Mesothelial cell of epicardium (in vitro differentiated cells): ENCODE results near the gene UBE2G2. TPM values are rescaled to one million over a fixed set of nuclear protein-coding genes. Genes with fewer than 3 reads are reported as not detected.
A peak's percentile ranks its signal among the peaks of the same experiment; 100 is the strongest.

Source experiments
- DNase-seq, 2 experiments: peaks; one replicate each; pipeline ENCODE4 v3.0.0; 2021; ENCODE audit warnings: low spot score in 2 of 2; ENCODE audit not compliant: unreplicated experiment in 2 of 2
- H3K27ac Mint-ChIP-seq: 2 replicates; pipeline ENCODE4 v1.8.0; 2021; ENCODE audit warnings: mixed read lengths
- H3K27me3 Mint-ChIP-seq: 2 replicates; pipeline ENCODE4 v1.8.0; 2021; ENCODE audit warnings: low read depth, mixed read lengths
- H3K36me3 Mint-ChIP-seq: 2 replicates; pipeline ENCODE4 v1.8.0; 2021; ENCODE audit warnings: mixed read lengths
- H3K4me1 Mint-ChIP-seq: 2 replicates; pipeline ENCODE4 v1.8.0; 2021; ENCODE audit warnings: mixed read lengths
- H3K4me3 Mint-ChIP-seq: 2 replicates; pipeline ENCODE4 v1.8.0; 2021; ENCODE audit warnings: mild to moderate bottlenecking, moderate library complexity, mixed read lengths
- H3K9me3 Mint-ChIP-seq: 2 replicates; pipeline ENCODE4 v1.8.0; 2021; ENCODE audit warnings: mixed read lengths
- CTCF ChIP-seq: fragments of 200-600 bp; sonication (generic); IDR thresholded peaks from one replicate; pipeline ENCODE4 v1.5.0; 2021; ENCODE audit warnings: antibody characterized with exemption; ENCODE audit not compliant: unreplicated experiment
- total RNA-seq: library from RNA; stranded (reverse); gene quantifications from 3 replicates; pipeline ENCODE4 v1.2.1, GENCODE V29; 2021

UBE2G2 gene
- total RNA-seq, 1 donor from 2014 or later: 95.4 TPM

GRCh38 chr21:44837537-44837936 is 35.9 kb upstream of the UBE2G2 start:
- DNase-seq: no peak
- Mint-ChIP-seq H3K27me3 (peaks cover 8% of the 10 kb centered on the region), H3K27ac (no peak overlapping the region), H3K9me3 (no peaks in the 10 kb centered on the region), H3K4me3 (no peak overlapping the region), H3K36me3 (no peaks in the 10 kb centered on the region), H3K4me1 (peaks cover 4% of the 10 kb centered on the region)
- no peak for TF ChIP-seq CTCF

GRCh38 chr21:44836666-44837471 is 35.2 kb upstream of the UBE2G2 start:
- no peaks in the 10 kb centered on the region for H3K9me3 Mint-ChIP-seq
- no peak for TF ChIP-seq CTCF
- H3K27ac Mint-ChIP-seq: no peak overlapping the region
- H3K4me1 Mint-ChIP-seq: peaks cover 4% of the 10 kb centered on the region
- H3K27me3 Mint-ChIP-seq: peaks cover 6% of the 10 kb centered on the region
- no peaks in the 10 kb centered on the region for H3K36me3 Mint-ChIP-seq
- H3K4me3 Mint-ChIP-seq: no peak overlapping the region
- peak in 1 of 2 experiments; percentile 55 for DNase-seq

GRCh38 chr21:44836349-44836665 is 34.7 kb upstream of the UBE2G2 start:
- Mint-ChIP-seq H3K36me3 (no peaks in the 10 kb centered on the region), H3K4me1 (peaks cover 6% of the 10 kb centered on the region), H3K27ac (no peak overlapping the region), H3K27me3 (peaks cover 2% of the 10 kb centered on the region), H3K4me3 (no peak overlapping the region), H3K9me3 (no peaks in the 10 kb centered on the region)
- no peak for TF ChIP-seq CTCF
- no peak for DNase-seq

GRCh38 chr21:44835647-44835973 is 34.0 kb upstream of the UBE2G2 start:
- Mint-ChIP-seq H3K36me3 (no peaks in the 10 kb centered on the region), H3K4me1 (peaks cover 10% of the 10 kb centered on the region), H3K4me3 (no peak overlapping the region), H3K27ac (no peak overlapping the region), H3K9me3 (no peaks in the 10 kb centered on the region), H3K27me3 (no peaks in the 10 kb centered on the region)
- no peak for DNase-seq
- TF ChIP-seq CTCF: no peak

GRCh38 chr21:44834951-44835646 is 33.5 kb upstream of the UBE2G2 start:
- H3K27ac Mint-ChIP-seq: no peak overlapping the region
- H3K9me3 Mint-ChIP-seq: no peaks in the 10 kb centered on the region
- no peak for TF ChIP-seq CTCF
- peaks cover 10% of the 10 kb centered on the region for H3K4me1 Mint-ChIP-seq
- DNase-seq: no peak
- H3K36me3 Mint-ChIP-seq: no peaks in the 10 kb centered on the region
- no peaks in the 10 kb centered on the region for H3K27me3 Mint-ChIP-seq
- H3K4me3 Mint-ChIP-seq: no peak overlapping the region
